Body of pancreas (tissue), 4 donors: ENCODE data around the gene FLRT3.
A peak's percentile ranks its signal among the peaks of the same experiment; 100 is the strongest.

ENCODE experiments used
- POLR2A ChIP-seq, 3 donors: fragments of 450-650 bp; IDR thresholded peaks; one replicate each; pipeline ENCODE4 v1.6.1; 2016; ENCODE audit warnings: antibody characterized with exemption in 3 of 3, mild to moderate bottlenecking in 2 of 3
- TF ChIP-seq, protein P1 (sequence below), 7 experiments: fragments of 450-650 bp in 4 of 7; fragments of 200-600 bp in 3 of 7; sonication (generic) in 3 of 7; IDR thresholded peaks; one replicate each; pipeline ENCODE4 v1.5.1; 2016 to 2019; ENCODE audit warnings: antibody characterized with exemption in 7 of 7

DNA sequence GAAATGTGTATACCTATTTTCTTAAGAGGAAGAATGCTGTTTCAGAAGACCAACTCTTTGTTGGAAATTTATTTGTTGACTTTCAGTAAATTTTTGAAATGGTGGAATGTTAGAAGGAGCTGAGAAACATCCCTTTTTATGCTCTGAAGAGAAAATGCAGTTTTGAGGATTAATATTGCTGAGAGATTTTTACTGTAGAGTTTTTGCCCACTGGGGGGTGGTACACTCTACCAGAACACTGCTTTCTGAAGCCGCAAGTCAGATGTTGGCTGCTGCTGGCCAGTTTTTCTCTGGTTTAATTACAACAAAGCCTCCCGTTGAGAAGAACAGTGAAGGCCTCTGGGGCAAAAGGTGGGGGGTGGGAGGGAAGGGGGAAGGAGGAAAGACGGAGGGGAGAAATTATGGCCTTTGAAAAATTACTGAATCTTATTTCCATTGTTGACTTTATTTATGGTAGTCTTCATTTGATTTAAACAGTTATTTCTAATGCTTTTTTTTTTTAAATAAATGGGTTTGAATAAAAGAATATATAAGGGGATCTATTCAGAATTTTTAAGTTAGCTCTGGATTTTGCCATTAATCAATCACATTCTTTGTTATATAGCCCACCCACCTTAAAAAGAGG, 3.0 kb downstream of the FLRT3 start:
- TF ChIP-seq, protein P1, sequence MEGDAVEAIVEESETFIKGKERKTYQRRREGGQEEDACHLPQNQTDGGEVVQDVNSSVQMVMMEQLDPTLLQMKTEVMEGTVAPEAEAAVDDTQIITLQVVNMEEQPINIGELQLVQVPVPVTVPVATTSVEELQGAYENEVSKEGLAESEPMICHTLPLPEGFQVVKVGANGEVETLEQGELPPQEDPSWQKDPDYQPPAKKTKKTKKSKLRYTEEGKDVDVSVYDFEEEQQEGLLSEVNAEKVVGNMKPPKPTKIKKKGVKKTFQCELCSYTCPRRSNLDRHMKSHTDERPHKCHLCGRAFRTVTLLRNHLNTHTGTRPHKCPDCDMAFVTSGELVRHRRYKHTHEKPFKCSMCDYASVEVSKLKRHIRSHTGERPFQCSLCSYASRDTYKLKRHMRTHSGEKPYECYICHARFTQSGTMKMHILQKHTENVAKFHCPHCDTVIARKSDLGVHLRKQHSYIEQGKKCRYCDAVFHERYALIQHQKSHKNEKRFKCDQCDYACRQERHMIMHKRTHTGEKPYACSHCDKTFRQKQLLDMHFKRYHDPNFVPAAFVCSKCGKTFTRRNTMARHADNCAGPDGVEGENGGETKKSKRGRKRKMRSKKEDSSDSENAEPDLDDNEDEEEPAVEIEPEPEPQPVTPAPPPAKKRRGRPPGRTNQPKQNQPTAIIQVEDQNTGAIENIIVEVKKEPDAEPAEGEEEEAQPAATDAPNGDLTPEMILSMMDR (IDR thresholded peaks at IDR 0.05) = peak; percentile 6 to 63 (median 45)
- no peak for TF ChIP-seq POLR2A (IDR thresholded peaks at IDR 0.05)
